MM.1S (cell line): Measurements from ENCODE around the gene SYVN1.
A peak's percentile ranks its signal among the peaks of the same experiment; 100 is the strongest.

Experiments
- DNase-seq: peaks from one replicate; pipeline ENCODE4 v3.0.0-alpha.2; 2015
- H2AFZ ChIP-seq: fragments of 300-600 bp; sonication (generic); 2 replicates; pipeline ENCODE4 v1.6.0; 2016; ENCODE audit warnings: antibody characterized with exemption, low read length
- H3F3A ChIP-seq: fragments of 300-600 bp; sonication (generic); 2 replicates; pipeline ENCODE4 v1.6.1; 2016; ENCODE audit warnings: mild to moderate bottlenecking, antibody characterized with exemption, low read length, moderate library complexity, mixed read lengths; ENCODE audit not compliant: insufficient read depth
- H3K27ac ChIP-seq: fragments of 300-600 bp; sonication (generic); 2 replicates; pipeline ENCODE4 v1.5.1; 2016; ENCODE audit warnings: mild to moderate bottlenecking, low read length
- H3K27me3 ChIP-seq: fragments of 300-600 bp; sonication (generic); replicated peaks from 2 replicates; pipeline ENCODE4 v1.6.0; 2016; ENCODE audit warnings: low read length; ENCODE audit not compliant: insufficient read depth
- H3K36me3 ChIP-seq: fragments of 300-600 bp; sonication (generic); replicated peaks from 2 replicates; pipeline ENCODE4 v1.6.1; 2016; ENCODE audit warnings: mild to moderate bottlenecking, low read length, mixed read lengths; ENCODE audit not compliant: insufficient read depth
- H3K4me1 ChIP-seq: fragments of 300-600 bp; sonication (generic); 2 replicates; pipeline ENCODE4 v1.6.1; 2016; ENCODE audit warnings: low read length, mixed read lengths
- H3K4me2 ChIP-seq: fragments of 300-600 bp; sonication (generic); 2 replicates; pipeline ENCODE4 v1.6.0; 2016; ENCODE audit warnings: low read depth, low read length
- H3K4me3 ChIP-seq: fragments of 300-600 bp; sonication (generic); 2 replicates; pipeline ENCODE4 v1.5.1; 2016; ENCODE audit warnings: low read length, mixed read lengths
- H3K79me2 ChIP-seq: fragments of 300-600 bp; sonication (generic); 2 replicates; pipeline ENCODE4 v1.6.1; 2016; ENCODE audit warnings: mixed run types, low read length, mixed read lengths
- H3K9ac ChIP-seq: fragments of 300-600 bp; sonication (generic); 2 replicates; pipeline ENCODE4 v1.6.1; 2016; ENCODE audit warnings: low read length, mixed read lengths
- H3K9me2 ChIP-seq: fragments of 300-600 bp; sonication (generic); replicated peaks from 2 replicates; pipeline ENCODE4 v1.6.1; 2016; ENCODE audit warnings: mild to moderate bottlenecking, low read length, mixed read lengths; ENCODE audit not compliant: insufficient read depth
- H3K9me3 ChIP-seq: fragments of 300-600 bp; sonication (generic); replicated peaks from 2 replicates; pipeline ENCODE4 v1.6.1; 2016; ENCODE audit warnings: mild to moderate bottlenecking, low read length, mixed read lengths; ENCODE audit not compliant: insufficient read depth
- H4K20me1 ChIP-seq: fragments of 300-600 bp; sonication (generic); 2 replicates; pipeline ENCODE4 v1.6.1; 2016; ENCODE audit warnings: mild to moderate bottlenecking, low read length, moderate library complexity, mixed read lengths; ENCODE audit not compliant: insufficient read depth
- EZH2 ChIP-seq: fragments of 300-600 bp; sonication (generic); optimal IDR thresholded peaks from 2 replicates; pipeline ENCODE3; 2017; ENCODE audit warnings: low read depth, mild to moderate bottlenecking, antibody characterized with exemption, low read length, mixed read lengths
- EZH2phosphoT487 ChIP-seq: fragments of 300-600 bp; sonication (generic); IDR thresholded peaks from 2 replicates; pipeline ENCODE4 v1.6.1; 2018; ENCODE audit warnings: antibody characterized with exemption, low read length
- TF ChIP-seq, protein P1 (sequence below): fragments of 300-600 bp; sonication (generic); IDR thresholded peaks from 2 replicates; pipeline ENCODE4 v1.5.1; 2016; ENCODE audit warnings: antibody characterized with exemption, low read length, mixed read lengths

The SYVN1 gene

DNA sequence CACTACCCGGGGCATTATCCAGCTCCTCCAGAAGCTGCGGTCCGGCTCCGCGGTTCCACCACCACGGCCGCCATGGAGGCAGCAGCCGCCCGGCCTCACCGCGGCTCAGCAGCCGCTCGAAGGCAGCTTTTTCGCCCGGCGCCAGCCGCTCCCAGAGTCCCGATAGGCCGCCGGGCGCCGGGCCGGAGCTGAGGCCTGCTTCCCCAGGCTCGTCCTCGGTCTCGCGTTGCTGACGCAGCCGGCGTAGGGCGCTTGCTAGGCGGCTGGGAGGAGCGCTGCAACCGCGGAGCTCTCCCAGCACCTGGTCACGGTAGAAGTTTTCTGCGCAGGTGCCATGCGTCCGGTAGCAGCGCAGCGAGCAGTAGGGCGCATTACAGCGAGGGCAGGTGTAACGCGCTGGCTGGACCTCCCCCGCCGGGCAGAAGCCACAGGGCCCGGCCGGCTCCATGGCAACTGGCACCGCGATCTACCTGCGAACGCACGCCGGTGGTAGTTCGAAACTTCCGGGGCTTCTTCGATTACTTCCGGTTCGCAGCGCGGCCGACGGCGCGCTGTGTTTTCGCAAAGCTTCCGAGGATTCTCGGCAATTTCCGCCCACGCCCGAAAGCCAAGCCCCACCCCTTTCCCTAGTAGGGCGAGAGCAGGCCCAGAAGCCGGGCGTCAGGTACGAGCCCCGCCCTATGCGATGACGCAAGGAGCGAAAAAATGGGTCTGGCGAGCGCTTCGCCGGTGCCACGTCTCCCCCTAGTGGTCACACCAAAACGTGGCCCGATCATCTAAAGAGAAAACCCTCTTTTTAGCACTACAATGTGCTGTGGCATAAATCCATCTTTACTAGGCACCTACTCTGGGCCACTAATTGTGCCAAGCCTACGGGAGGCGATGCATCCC, 16.9 kb downstream of the SYVN1 start, which contains the start of gene ZNHIT2:
Gene ZNHIT2 (minus strand): TSS at position 496 of the 891 bp plus-strand sequence. CDS start 48 bp downstream, at position 448.
- Histone ChIP-seq H3K79me2 (peaks cover 49% of the 10 kb centered on the region), H3K36me3 (peaks cover 8% of the 10 kb centered on the region), H3K27me3 (no peaks in the 10 kb centered on the region), H3K27ac (peak within 1 kb of the TSS; percentile 95), H3K4me2 (peak within 1 kb of the TSS; percentile 94), H3K9me2 (no peaks in the 10 kb centered on the region), H3K9ac (peak within 1 kb of the TSS; percentile 98), H3K4me3 (peak within 1 kb of the TSS; percentile 83), H3K9me3 (no peaks in the 10 kb centered on the region), H4K20me1 (no peaks in the 10 kb centered on the region), H3K4me1 (peaks cover 32% of the 10 kb centered on the region), H2AFZ (peak within 1 kb of the TSS; percentile 20; the same call in 1 of the 2 replicates), H3F3A (peaks cover 41% of the 10 kb centered on the region)
- TF ChIP-seq, protein P1, sequence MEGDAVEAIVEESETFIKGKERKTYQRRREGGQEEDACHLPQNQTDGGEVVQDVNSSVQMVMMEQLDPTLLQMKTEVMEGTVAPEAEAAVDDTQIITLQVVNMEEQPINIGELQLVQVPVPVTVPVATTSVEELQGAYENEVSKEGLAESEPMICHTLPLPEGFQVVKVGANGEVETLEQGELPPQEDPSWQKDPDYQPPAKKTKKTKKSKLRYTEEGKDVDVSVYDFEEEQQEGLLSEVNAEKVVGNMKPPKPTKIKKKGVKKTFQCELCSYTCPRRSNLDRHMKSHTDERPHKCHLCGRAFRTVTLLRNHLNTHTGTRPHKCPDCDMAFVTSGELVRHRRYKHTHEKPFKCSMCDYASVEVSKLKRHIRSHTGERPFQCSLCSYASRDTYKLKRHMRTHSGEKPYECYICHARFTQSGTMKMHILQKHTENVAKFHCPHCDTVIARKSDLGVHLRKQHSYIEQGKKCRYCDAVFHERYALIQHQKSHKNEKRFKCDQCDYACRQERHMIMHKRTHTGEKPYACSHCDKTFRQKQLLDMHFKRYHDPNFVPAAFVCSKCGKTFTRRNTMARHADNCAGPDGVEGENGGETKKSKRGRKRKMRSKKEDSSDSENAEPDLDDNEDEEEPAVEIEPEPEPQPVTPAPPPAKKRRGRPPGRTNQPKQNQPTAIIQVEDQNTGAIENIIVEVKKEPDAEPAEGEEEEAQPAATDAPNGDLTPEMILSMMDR = peak; percentile 92
- TF ChIP-seq EZH2phosphoT487 = no peak
- peak; percentile 100 for DNase-seq

GRCh38 chr11:65116370-65117205, 17.7 kb downstream of the SYVN1 start:
- H3K9me3 ChIP-seq = no peaks in the 10 kb centered on the region
- no peak for TF ChIP-seq EZH2
- H3K9ac ChIP-seq = peak overlapping the region; percentile 98
- H3K4me2 ChIP-seq = peak overlapping the region; percentile 94
- no peaks in the 10 kb centered on the region for H4K20me1 ChIP-seq
- H3K4me1 ChIP-seq = peaks cover 32% of the 10 kb centered on the region
- no peaks in the 10 kb centered on the region for H3K9me2 ChIP-seq
- H3K27ac ChIP-seq = peak overlapping the region; percentile 95
- peak overlapping the region; percentile 83 for H3K4me3 ChIP-seq
- peak; percentile 65 for DNase-seq
- H3K79me2 ChIP-seq = peaks cover 42% of the 10 kb centered on the region
- H3F3A ChIP-seq = peaks cover 41% of the 10 kb centered on the region
- H3K27me3 ChIP-seq = no peaks in the 10 kb centered on the region
- H3K36me3 ChIP-seq = peaks cover 8% of the 10 kb centered on the region
- peak overlapping the region; percentile 20; the same call in 1 of the 2 replicates for H2AFZ ChIP-seq

GRCh38 chr11:65115361-65116082, 18.8 kb downstream of the SYVN1 start:
- Histone ChIP-seq H3K9me2 (no peaks in the 10 kb centered on the region), H3K79me2 (peaks cover 31% of the 10 kb centered on the region), H3K27me3 (no peaks in the 10 kb centered on the region), H4K20me1 (no peaks in the 10 kb centered on the region), H3K4me1 (peaks cover 35% of the 10 kb centered on the region), H3K4me2 (peak overlapping the region; percentile 94; the same call in 1 of the 2 replicates), H3K36me3 (peaks cover 5% of the 10 kb centered on the region), H3F3A (peaks cover 40% of the 10 kb centered on the region), H2AFZ (no peak overlapping the region), H3K27ac (no peak overlapping the region), H3K9me3 (no peaks in the 10 kb centered on the region), H3K4me3 (no peak overlapping the region), H3K9ac (no peak overlapping the region)
- TF ChIP-seq, protein P1 = no peak
- TF ChIP-seq EZH2 (no peak), EZH2phosphoT487 (no peak)
- DNase-seq = no peak
